CD14-positive monocyte (primary cell): ENCODE measurements around the gene PDIA5. TPM values are rescaled to one million over a fixed set of nuclear protein-coding genes. Genes with fewer than 3 reads are reported as not detected.
A peak's percentile ranks its signal among the peaks of the same experiment; 100 is the strongest.

Experiments
- DNase-seq, 3 donors: peaks; one replicate each; pipeline ENCODE4 v3.0.0-alpha.2; 2011 to 2022
- H2AFZ ChIP-seq: 2 replicates; pipeline ENCODE4 v1.6.0; 2012; ENCODE audit warnings: mild to moderate bottlenecking, low read depth, low read length, inconsistent platforms; ENCODE audit not compliant: insufficient read depth, poor library complexity, severe bottlenecking
- H3K27ac ChIP-seq, 2 donors: 1 replicate in 1 of 2; 2 replicates in 1 of 2; pipeline ENCODE4 v1.5.1; 2012 to 2013; ENCODE audit warnings: low read length in 2 of 2, control low read depth in 1 of 2, inconsistent platforms in 1 of 2, low read depth in 1 of 2, mild to moderate bottlenecking in 1 of 2
- H3K27me3 ChIP-seq, 2 donors: one replicate each; pipeline versions ENCODE4 v1.6.0 to v1.6.1; 2011 to 2013; ENCODE audit warnings: low read length in 2 of 2; ENCODE audit not compliant: control insufficient read depth in 2 of 2, insufficient read depth in 2 of 2
- H3K36me3 ChIP-seq, 2 donors: replicated peaks in 1 of 2; 1 replicate in 1 of 2; 2 replicates in 1 of 2; pipeline versions ENCODE4 v1.5.1 to v1.6.1; 2012 to 2013; ENCODE audit warnings: low read length in 2 of 2, control low read depth in 1 of 2, inconsistent platforms in 1 of 2, mild to moderate bottlenecking in 1 of 2; ENCODE audit not compliant: insufficient read depth in 2 of 2, control insufficient read depth in 1 of 2
- H3K4me1 ChIP-seq, 2 donors: 1 replicate in 1 of 2; 2 replicates in 1 of 2; pipeline versions ENCODE4 v1.5.1 to v1.6.1; 2012 to 2013; ENCODE audit warnings: low read length in 2 of 2, control low read depth in 1 of 2, inconsistent platforms in 1 of 2, mild to moderate bottlenecking in 1 of 2, moderate library complexity in 1 of 2; ENCODE audit not compliant: insufficient read depth in 2 of 2, control insufficient read depth in 1 of 2
- H3K4me2 ChIP-seq: replicated peaks from 2 replicates; pipeline ENCODE3; 2012; ENCODE audit warnings: low read length, moderate library complexity, mild to moderate bottlenecking; ENCODE audit not compliant: poor library complexity, severe bottlenecking; ENCODE audit errors: extremely low read depth
- H3K4me3 ChIP-seq, 3 experiments: fragments of 200-600 bp in 1 of 3; sonication (generic) in 1 of 3; replicated peaks in 1 of 3; 1 replicate in 2 of 3; 2 replicates in 1 of 3; pipeline ENCODE4 v1.5.1; 2011 to 2013; ENCODE audit warnings: low read length in 3 of 3, mild to moderate bottlenecking in 3 of 3, control low read depth in 2 of 3, low read depth in 2 of 3, inconsistent platforms in 1 of 3, moderate library complexity in 1 of 3
- H3K79me2 ChIP-seq: 2 replicates; pipeline ENCODE4 v1.6.0; 2012; ENCODE audit warnings: mild to moderate bottlenecking, control low read depth, inconsistent platforms, low read length, moderate library complexity; ENCODE audit not compliant: insufficient read depth
- H3K9ac ChIP-seq: 2 replicates; pipeline ENCODE4 v1.6.0; 2017; ENCODE audit warnings: low read length, mild to moderate bottlenecking; ENCODE audit not compliant: insufficient read depth, poor library complexity, severe bottlenecking
- H3K9me3 ChIP-seq, 2 donors: replicated peaks in 1 of 2; 1 replicate in 1 of 2; 2 replicates in 1 of 2; pipeline versions ENCODE4 v1.5.1 to v1.6.1; 2012 to 2013; ENCODE audit warnings: low read length in 2 of 2, control low read depth in 1 of 2; ENCODE audit not compliant: control insufficient read depth in 1 of 2, insufficient read depth in 1 of 2
- H4K20me1 ChIP-seq: 2 replicates; pipeline ENCODE4 v1.6.0; 2012; ENCODE audit warnings: mild to moderate bottlenecking, low read length, control low read depth, moderate library complexity; ENCODE audit not compliant: insufficient read depth
- H3K27ac Mint-ChIP-seq, 7 donors: one replicate each; pipeline ENCODE4 v1.8.0; 2020; ENCODE audit warnings: mild to moderate bottlenecking in 7 of 7, mixed read lengths in 7 of 7, moderate library complexity in 6 of 7, inconsistent platforms in 2 of 7
- H3K27me3 Mint-ChIP-seq, 3 donors: one replicate each; pipeline ENCODE4 v1.8.0; 2021 to 2022; ENCODE audit warnings: low read depth in 3 of 3, mild to moderate bottlenecking in 3 of 3, mixed read lengths in 3 of 3, moderate library complexity in 3 of 3, inconsistent platforms in 1 of 3
- H3K36me3 Mint-ChIP-seq, 2 donors: one replicate each; pipeline ENCODE4 v1.8.0; 2020; ENCODE audit warnings: mixed read lengths in 2 of 2, inconsistent platforms in 1 of 2, mild to moderate bottlenecking in 1 of 2
- H3K4me1 Mint-ChIP-seq: one replicate; pipeline ENCODE4 v1.8.0; 2020; ENCODE audit warnings: mild to moderate bottlenecking, mixed read lengths
- H3K4me3 Mint-ChIP-seq, 2 donors: one replicate each; pipeline ENCODE4 v1.8.0; 2020; ENCODE audit warnings: mild to moderate bottlenecking in 2 of 2, mixed read lengths in 2 of 2, moderate library complexity in 1 of 2
- H3K9me3 Mint-ChIP-seq, 7 donors: one replicate each; pipeline ENCODE4 v1.8.0; 2020 to 2022; ENCODE audit warnings: mixed read lengths in 7 of 7, mild to moderate bottlenecking in 6 of 7, moderate library complexity in 6 of 7, inconsistent platforms in 2 of 7
- CTCF ChIP-seq: fragments of 200-600 bp; IDR thresholded peaks from one replicate; pipeline ENCODE4 v1.8.0; 2022; ENCODE audit warnings: antibody characterized with exemption, mild to moderate bottlenecking
- WGBS: methylation state at CpG from one replicate; pipeline ENCODE4 v1.1.5; 2013; ENCODE audit warnings: missing lambda C conversion rate; ENCODE audit not compliant: insufficient coverage; 5-methylcytosine and 5-hydroxymethylcytosine counted together
- intact Hi-C, 2 donors: fragments of 100-400 bp; cut with micrococcal nuclease; formaldehyde crosslinking; loops; one replicate each; pipeline versions ENCODE4 v1.15.0 to v1.15.1; 2023
- polyA plus RNA-seq, 3 donors: library from polyadenylated mRNA; depleted of rRNA in 1 of 3; unstranded in 2 of 3; stranded (reverse) in 1 of 3; fragments of 300-500 nt in 2 of 3; fragments of >200 nt in 1 of 3; fragmentation: Illumina TruSeq in 2 of 3; gene quantifications; 1 replicate in 2 of 3; 2 replicates in 1 of 3; pipeline ENCODE4 v1.2.3, GENCODE V29; 2012 to 2021

PDIA5 gene
- polyA plus RNA-seq, 3 donors, result 7.1 to 10.0 (median 9.2) TPM

GRCh38 chr3:123157598-123158287 lies 90.9 kb downstream of the PDIA5 start:
- no peaks in the 10 kb centered on the region for H3K27me3 ChIP-seq
- TF ChIP-seq CTCF, result no peak
- H2AFZ ChIP-seq, result no peak overlapping the region
- H3K36me3 ChIP-seq, result peaks cover 13 to 61% of the 10 kb centered on the region in 2 donors
- H3K4me1 Mint-ChIP-seq, result peaks cover 33% of the 10 kb centered on the region
- H3K9ac ChIP-seq, result no peak overlapping the region
- peaks cover 40 to 66% of the 10 kb centered on the region in 2 donors for H3K36me3 Mint-ChIP-seq
- no peak overlapping the region for H3K4me3 Mint-ChIP-seq
- peaks cover 0 to 2% (median 0%) of the 10 kb centered on the region in 3 donors for H3K27me3 Mint-ChIP-seq
- peaks cover 31 to 33% of the 10 kb centered on the region in 2 donors for H3K4me1 ChIP-seq
- H3K27ac ChIP-seq, result no peak overlapping the region
- H3K4me2 ChIP-seq, result no peak overlapping the region
- no peaks in the 10 kb centered on the region for H4K20me1 ChIP-seq
- H3K27ac Mint-ChIP-seq, result peak overlapping the region in 2 of 7 donors; percentile 56 to 67
- 97% methylated on average over 3 of the region's 4 CpGs for WGBS
- no peak overlapping the region for H3K4me3 ChIP-seq
- no peaks in the 10 kb centered on the region for H3K9me3 Mint-ChIP-seq
- no peak for DNase-seq
- no peaks in the 10 kb centered on the region for H3K79me2 ChIP-seq
- H3K9me3 ChIP-seq, result no peaks in the 10 kb centered on the region
- intact Hi-C loops, result no loop called here

GRCh38 chr3:123158330-123158729 lies 91.5 kb downstream of the PDIA5 start:
- no peaks in the 10 kb centered on the region for H4K20me1 ChIP-seq

More at GRCh38 chr3:123158330-123158729, 91.5 kb downstream of the PDIA5 start:
- WGBS, result 76% methylated on average over 4 of the region's 4 CpGs
- peaks cover 45 to 72% of the 10 kb centered on the region in 2 donors for H3K36me3 Mint-ChIP-seq
- intact Hi-C loops, result no loop called here
- no peak overlapping the region for H3K4me3 ChIP-seq
- peaks cover 27% of the 10 kb centered on the region for H3K4me1 Mint-ChIP-seq
- H3K4me2 ChIP-seq, result no peak overlapping the region
- no peaks in the 10 kb centered on the region for H3K79me2 ChIP-seq
- H3K9ac ChIP-seq, result no peak overlapping the region
- H3K9me3 ChIP-seq, result no peaks in the 10 kb centered on the region
- peaks cover 16 to 67% of the 10 kb centered on the region in 2 donors for H3K36me3 ChIP-seq
- no peaks in the 10 kb centered on the region for H3K9me3 Mint-ChIP-seq
- peak overlapping the region in 1 of 7 donors; percentile 67 for H3K27ac Mint-ChIP-seq
- no peaks in the 10 kb centered on the region for H3K27me3 ChIP-seq
- H3K4me3 Mint-ChIP-seq, result no peak overlapping the region
- peaks cover 0 to 2% (median 0%) of the 10 kb centered on the region in 3 donors for H3K27me3 Mint-ChIP-seq
- no peak for DNase-seq
- H3K4me1 ChIP-seq, result peaks cover 25 to 27% of the 10 kb centered on the region in 2 donors
- H2AFZ ChIP-seq, result no peak overlapping the region
- H3K27ac ChIP-seq, result no peak overlapping the region
- no peak for TF ChIP-seq CTCF
